HepG2 (cell line): ENCODE data around the gene VPS37D. TPM values are rescaled to one million over a fixed set of nuclear protein-coding genes. Genes with fewer than 3 reads are reported as not detected.
A peak's percentile ranks its signal among the peaks of the same experiment; 100 is the strongest.

Source experiments
- DR1 ChIP-seq: sonication (generic); formaldehyde crosslinking; IDR thresholded peaks from 2 replicates; pipeline ENCODE4 v1.8.0; 2021; ENCODE audit warnings: mild to moderate bottlenecking, missing genetic modification reagents, inconsistent platforms
- HOXD1 ChIP-seq: sonication (generic); formaldehyde crosslinking; IDR thresholded peaks from 2 replicates; pipeline ENCODE4 v1.5.0; 2020; ENCODE audit warnings: missing genetic modification reagents
- MED1 ChIP-seq: sonication (generic); formaldehyde crosslinking; IDR thresholded peaks from 2 replicates; pipeline ENCODE4 v1.4.0; 2020; ENCODE audit warnings: missing genetic modification reagents
- MIER3 ChIP-seq: IDR thresholded peaks from 2 replicates; pipeline ENCODE4 v1.6.1; 2016; ENCODE audit warnings: missing compliant biosample characterization, borderline replicate concordance
- PAF1 ChIP-seq: IDR thresholded peaks from 2 replicates; pipeline ENCODE4 v1.6.1; 2016; ENCODE audit warnings: missing genetic modification reagents, missing compliant biosample characterization
- POLR2G ChIP-seq: fragments of 200-400 bp; formaldehyde crosslinking; IDR thresholded peaks from 2 replicates; pipeline ENCODE4 v1.6.1; 2018; ENCODE audit warnings: mild to moderate bottlenecking, low read depth, low read length, moderate library complexity
- RXRB ChIP-seq: IDR thresholded peaks from 2 replicates; pipeline ENCODE4 v1.6.1; 2016; ENCODE audit warnings: borderline replicate concordance, missing genetic modification reagents, missing compliant biosample characterization
- SOX13 ChIP-seq, 3 experiments: fragments of 450-650 bp in 1 of 3; sonication (generic) in 1 of 3; formaldehyde crosslinking in 1 of 3; IDR thresholded peaks in 2 of 3; conservative IDR thresholded peaks in 1 of 3; 2 replicates each; pipeline versions ENCODE4 v1.5.0 to v1.6.1; 2016 to 2020; ENCODE audit warnings: antibody characterized with exemption in 1 of 3, mild to moderate bottlenecking in 1 of 3, missing compliant biosample characterization in 1 of 3, missing genetic modification reagents in 1 of 3, moderate library complexity in 1 of 3
- YEATS2 ChIP-seq: sonication (generic); formaldehyde crosslinking; IDR thresholded peaks from 2 replicates; pipeline ENCODE4 v1.4.0; 2020; ENCODE audit warnings: missing genetic modification reagents, borderline replicate concordance
- ZNF274 ChIP-seq: sonication (generic); formaldehyde crosslinking; IDR thresholded peaks from 2 replicates; pipeline ENCODE4 v1.5.1; 2020; ENCODE audit warnings: mild to moderate bottlenecking, missing genetic modification reagents
- ZNF282 ChIP-seq: fragments of 450-650 bp; IDR thresholded peaks from 2 replicates; pipeline ENCODE4 v1.6.1; 2018; ENCODE audit not compliant: partially characterized antibody
- ZNF441 ChIP-seq: sonication (generic); formaldehyde crosslinking; IDR thresholded peaks from 2 replicates; pipeline ENCODE4 v1.7.0; 2021; ENCODE audit warnings: missing genetic modification reagents, borderline replicate concordance
- ZNF713 ChIP-seq: sonication (generic); formaldehyde crosslinking; IDR thresholded peaks from 2 replicates; pipeline ENCODE4 v1.4.0; 2020; ENCODE audit warnings: mild to moderate bottlenecking, missing genetic modification reagents
- ZNF780A ChIP-seq: sonication (generic); formaldehyde crosslinking; IDR thresholded peaks from 2 replicates; pipeline ENCODE4 v1.8.0; 2022; ENCODE audit warnings: mild to moderate bottlenecking, missing genetic modification reagents, moderate library complexity
- polyA plus RNA-seq, 8 experiments: library from polyadenylated mRNA; depleted of rRNA in 3 of 8; stranded (reverse) in 7 of 8; unstranded in 1 of 8; fragments of >200 nt; fragmentation: Illumina TruSeq in 4 of 8; extraction: Trizol in 4 of 8; gene quantifications; 2 replicates each; pipeline versions ENCODE4 v1.2.1 to v1.2.3, GENCODE V29; 2011 to 2016; ENCODE audit warnings: low read depth in 4 of 8, missing spikeins in 1 of 8, mixed read lengths in 1 of 8; ENCODE audit not compliant: insufficient read depth in 1 of 8
- total RNA-seq, 5 experiments: library from RNA; depleted of rRNA; stranded (reverse); fragments of >200 nt; fragmentation: Illumina TruSeq; extraction: Trizol; gene quantifications; 2 replicates each; pipeline ENCODE4 v1.2.3, GENCODE V29; 2016; ENCODE audit warnings: low read depth in 1 of 5
- TF ChIP-seq, protein P1 (sequence below): sonication (generic); formaldehyde crosslinking; conservative IDR thresholded peaks from 2 replicates; pipeline ENCODE4 v1.4.0; 2020; ENCODE audit warnings: missing genetic modification reagents
- TF ChIP-seq, protein P2 (sequence below): IDR thresholded peaks from 2 replicates; pipeline ENCODE4 v1.6.1; 2016; ENCODE audit warnings: missing biosample characterization, missing genetic modification reagents, low read depth
- TF ChIP-seq, protein P3 (sequence below): sonication (generic); formaldehyde crosslinking; IDR thresholded peaks from 2 replicates; pipeline ENCODE4 v1.5.0; 2020; ENCODE audit warnings: mild to moderate bottlenecking, missing genetic modification reagents, borderline replicate concordance
- TF ChIP-seq, protein P4 (sequence below): sonication (generic); formaldehyde crosslinking; IDR thresholded peaks from 2 replicates; pipeline ENCODE4 v1.5.1; 2020; ENCODE audit warnings: mild to moderate bottlenecking, missing genetic modification reagents

The VPS37D gene
- total and polyA plus RNA-seq, 2 of the 13 experiments (the other 11 are each of a cell fraction or from before 2014, with no cell fraction given): 3.8 to 6.3 TPM

DNA sequence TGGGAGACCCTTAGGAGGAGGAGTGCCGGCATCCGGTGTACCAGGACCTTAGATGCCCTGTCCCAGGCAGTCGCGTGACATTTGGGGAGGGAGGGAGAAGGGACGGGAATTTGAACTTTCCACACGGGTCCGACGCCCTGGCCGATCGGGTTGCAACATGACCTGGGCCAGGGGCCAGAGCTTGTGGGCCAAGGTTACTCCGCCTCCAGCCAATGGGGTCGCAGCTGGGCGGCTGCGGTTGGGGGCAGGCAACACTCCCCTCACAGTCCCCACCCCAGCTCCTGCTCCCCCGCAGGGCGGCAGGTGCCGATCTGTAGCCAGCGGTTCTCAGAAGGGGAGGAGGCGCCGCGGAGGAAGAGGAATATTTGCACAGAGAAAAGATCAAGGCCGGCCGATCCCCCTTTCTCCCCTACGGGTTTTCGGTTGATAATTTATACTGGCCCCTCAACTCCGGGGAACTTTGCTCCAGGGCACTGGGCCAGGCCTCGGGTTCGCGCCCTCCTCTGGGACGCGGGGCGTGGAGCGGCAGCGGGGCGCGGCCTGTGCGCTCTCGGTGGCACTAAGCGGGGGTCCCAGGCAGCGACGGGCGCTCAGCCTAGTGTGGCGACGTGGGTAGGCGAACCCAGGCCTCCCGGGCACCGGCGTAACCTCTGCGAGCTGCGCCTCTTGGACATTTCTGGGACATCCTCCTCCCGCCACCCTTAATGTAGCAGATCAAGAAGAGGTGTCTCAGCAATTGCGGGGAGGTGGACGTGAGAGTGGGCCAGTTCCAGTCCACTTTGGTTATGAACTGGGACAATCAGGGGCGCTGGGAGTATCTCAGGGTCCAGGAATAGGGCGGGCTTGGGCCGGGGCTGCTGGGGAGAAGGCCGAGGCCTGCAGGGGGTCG is 44.5 kb upstream of the VPS37D start (continued):
- TF ChIP-seq SOX13 (IDR thresholded peaks at IDR 0.05) (peak; percentile 63), SOX13 (CRISPR knock-in tag; conservative IDR thresholded peaks at IDR 0.05 in 1 of 2, IDR thresholded peaks at IDR 0.05 in 1 of 2) (peak in 1 of 2 experiments; percentile 88; a peak in 2 of 4 replicates), POLR2G (peak; percentile 92), YEATS2 (CRISPR knock-in tag) (no peak), MED1 (CRISPR knock-in tag) (peak; percentile 94), ZNF282 (no peak), DR1 (CRISPR knock-in tag) (0 out of 2 replicates have a peak, but pooled peaks have one; percentile 18), MIER3 (CRISPR knock-in tag) (peak; percentile 85; the same call in 1 of the 2 replicates), RXRB (peak; percentile 99), ZNF274 (CRISPR knock-in tag) (peak; percentile 51; the same call in 1 of the 2 replicates), HOXD1 (CRISPR knock-in tag) (no peak), PAF1 (CRISPR knock-in tag) (peak; percentile 26; the same call in 1 of the 2 replicates), ZNF713 (CRISPR knock-in tag) (0 out of 2 replicates have a peak, but pooled peaks have one; percentile 45), ZNF780A (CRISPR knock-in tag) (no peak; the same call in 1 of the 2 replicates), ZNF441 (CRISPR knock-in tag) (0 out of 2 replicates have a peak, but pooled peaks have one; percentile 13)
- TF ChIP-seq, protein P1, sequence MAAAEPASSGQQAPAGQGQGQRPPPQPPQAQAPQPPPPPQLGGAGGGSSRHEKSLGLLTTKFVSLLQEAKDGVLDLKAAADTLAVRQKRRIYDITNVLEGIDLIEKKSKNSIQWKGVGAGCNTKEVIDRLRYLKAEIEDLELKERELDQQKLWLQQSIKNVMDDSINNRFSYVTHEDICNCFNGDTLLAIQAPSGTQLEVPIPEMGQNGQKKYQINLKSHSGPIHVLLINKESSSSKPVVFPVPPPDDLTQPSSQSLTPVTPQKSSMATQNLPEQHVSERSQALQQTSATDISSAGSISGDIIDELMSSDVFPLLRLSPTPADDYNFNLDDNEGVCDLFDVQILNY: no peak
- TF ChIP-seq, protein P2, sequence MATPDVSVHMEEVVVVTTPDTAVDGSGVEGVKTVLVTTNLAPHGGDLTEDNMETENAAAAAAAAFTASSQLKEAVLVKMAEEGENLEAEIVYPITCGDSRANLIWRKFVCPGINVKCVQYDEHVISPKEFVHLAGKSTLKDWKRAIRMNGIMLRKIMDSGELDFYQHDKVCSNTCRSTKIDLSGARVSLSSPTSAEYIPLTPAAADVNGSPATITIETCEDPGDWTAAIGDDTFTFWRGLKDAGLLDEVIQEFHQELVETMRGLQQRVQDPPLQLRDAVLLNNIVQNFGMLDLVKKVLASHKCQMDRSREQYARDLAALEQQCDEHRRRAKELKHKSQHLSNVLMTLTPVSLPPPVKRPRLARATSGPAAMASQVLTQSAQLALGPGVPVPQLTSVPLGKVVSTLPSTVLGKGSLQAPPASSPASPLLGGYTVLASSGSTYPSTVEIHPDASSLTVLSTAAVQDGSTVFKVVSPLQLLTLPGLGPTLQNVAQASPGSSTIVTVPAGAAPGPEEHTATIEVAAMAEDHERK: no peak
- TF ChIP-seq, protein P3, sequence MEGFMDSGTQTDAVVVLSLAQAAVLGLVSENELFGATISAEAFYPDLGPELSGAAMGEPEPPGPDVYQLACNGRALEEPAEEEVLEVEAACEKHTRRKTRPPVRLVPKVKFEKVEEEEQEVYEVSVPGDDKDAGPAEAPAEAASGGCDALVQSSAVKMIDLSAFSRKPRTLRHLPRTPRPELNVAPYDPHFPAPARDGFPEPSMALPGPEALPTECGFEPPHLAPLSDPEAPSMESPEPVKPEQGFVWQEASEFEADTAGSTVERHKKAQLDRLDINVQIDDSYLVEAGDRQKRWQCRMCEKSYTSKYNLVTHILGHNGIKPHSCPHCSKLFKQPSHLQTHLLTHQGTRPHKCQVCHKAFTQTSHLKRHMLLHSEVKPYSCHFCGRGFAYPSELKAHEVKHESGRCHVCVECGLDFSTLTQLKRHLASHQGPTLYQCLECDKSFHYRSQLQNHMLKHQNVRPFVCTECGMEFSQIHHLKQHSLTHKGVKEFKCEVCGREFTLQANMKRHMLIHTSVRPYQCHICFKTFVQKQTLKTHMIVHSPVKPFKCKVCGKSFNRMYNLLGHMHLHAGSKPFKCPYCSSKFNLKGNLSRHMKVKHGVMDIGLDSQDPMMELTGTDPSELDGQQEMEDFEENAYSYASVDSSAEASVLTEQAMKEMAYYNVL (CRISPR knock-in tag): peak; percentile 94; the same call in 1 of the 2 replicates
- TF ChIP-seq, protein P4, sequence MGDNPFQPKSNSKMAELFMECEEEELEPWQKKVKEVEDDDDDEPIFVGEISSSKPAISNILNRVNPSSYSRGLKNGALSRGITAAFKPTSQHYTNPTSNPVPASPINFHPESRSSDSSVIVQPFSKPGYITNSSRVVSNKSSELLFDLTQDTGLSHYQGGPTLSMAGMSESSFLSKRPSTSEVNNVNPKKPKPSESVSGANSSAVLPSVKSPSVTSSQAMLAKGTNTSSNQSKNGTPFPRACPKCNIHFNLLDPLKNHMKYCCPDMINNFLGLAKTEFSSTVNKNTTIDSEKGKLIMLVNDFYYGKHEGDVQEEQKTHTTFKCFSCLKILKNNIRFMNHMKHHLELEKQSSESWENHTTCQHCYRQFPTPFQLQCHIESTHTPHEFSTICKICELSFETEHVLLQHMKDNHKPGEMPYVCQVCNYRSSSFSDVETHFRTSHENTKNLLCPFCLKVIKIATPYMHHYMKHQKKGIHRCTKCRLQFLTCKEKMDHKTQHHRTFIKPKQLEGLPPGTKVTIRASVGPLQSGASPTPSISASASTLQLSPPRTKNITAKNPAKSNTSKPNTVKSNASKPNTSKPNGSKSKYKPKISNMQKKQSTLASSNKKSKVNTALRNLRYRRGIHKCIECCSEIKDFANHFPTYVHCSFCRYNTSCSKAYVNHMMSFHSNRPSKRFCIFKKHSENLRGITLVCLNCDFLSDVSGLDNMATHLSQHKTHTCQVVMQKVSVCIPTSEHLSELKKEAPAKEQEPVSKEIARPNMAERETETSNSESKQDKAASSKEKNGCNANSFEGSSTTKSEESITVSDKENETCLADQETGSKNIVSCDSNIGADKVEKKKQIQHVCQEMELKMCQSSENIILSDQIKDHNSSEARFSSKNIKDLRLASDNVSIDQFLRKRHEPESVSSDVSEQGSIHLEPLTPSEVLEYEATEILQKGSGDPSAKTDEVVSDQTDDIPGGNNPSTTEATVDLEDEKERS (CRISPR knock-in tag): peak; percentile 85
